PC-9 (cell line): ENCODE results near the gene NXPH2. TPM values are rescaled to one million over a fixed set of nuclear protein-coding genes. Genes with fewer than 3 reads are reported as not detected.

Experiments used
- BruUV-seq: library from RNA; stranded (reverse); fragments of 400-500 nt; replicated peaks from 2 replicates; lab custom pipeline; 2021; lab: Mats Ljungman, UMichigan
- CTCF ChIA-PET: fragments of 300-600 bp; sonication (Branson Sonifier 250); formaldehyde crosslinking; loops from one replicate; lab custom pipeline; 2022; ENCODE audit warnings: antibody characterized with exemption; lab: Charles Lee
- POLR2A ChIA-PET: fragments of 300-600 bp; sonication (Branson Sonifier 250); formaldehyde crosslinking; loops from one replicate; lab custom pipeline; 2022; ENCODE audit warnings: antibody characterized with exemption; ENCODE audit not compliant: unreplicated experiment; lab: Charles Lee
- DNase-seq, 2 experiments: peaks; one replicate each; pipeline versions ENCODE4 v3.0.0 to v3.0.0-alpha.2; 2015 to 2022; ENCODE audit warnings: mixed read lengths in 1 of 2
- H2AFZ ChIP-seq: fragments of 200-600 bp; sonication (generic); 2 replicates; pipeline ENCODE4 v1.8.1; 2017; ENCODE audit warnings: antibody characterized with exemption
- H3F3A ChIP-seq: fragments of 200-600 bp; sonication (generic); 2 replicates; pipeline ENCODE4 v1.8.1; 2017; ENCODE audit warnings: antibody characterized with exemption, mild to moderate bottlenecking, low read depth; ENCODE audit not compliant: insufficient read depth
- H3K27ac ChIP-seq: fragments of 200-600 bp; sonication (generic); 2 replicates; pipeline ENCODE4 v1.6.1; 2016; ENCODE audit warnings: mixed run types
- H3K27me3 ChIP-seq: fragments of 200-600 bp; sonication (generic); 2 replicates; pipeline ENCODE4 v1.6.1; 2016; ENCODE audit warnings: low read depth, mixed run types; ENCODE audit not compliant: insufficient read depth
- H3K36me3 ChIP-seq: fragments of 200-600 bp; sonication (generic); 2 replicates; pipeline ENCODE4 v1.6.1; 2016; ENCODE audit warnings: low read depth, mixed run types
- H3K4me1 ChIP-seq: fragments of 200-600 bp; sonication (generic); replicated peaks from 2 replicates; pipeline ENCODE4 v1.6.1; 2016; ENCODE audit warnings: mixed run types; ENCODE audit not compliant: insufficient read depth
- H3K4me2 ChIP-seq: fragments of 200-600 bp; sonication (generic); 2 replicates; pipeline ENCODE4 v1.6.1; 2017; ENCODE audit warnings: mixed run types
- H3K4me3 ChIP-seq: fragments of 200-600 bp; sonication (generic); 2 replicates; pipeline ENCODE4 v1.6.1; 2016; ENCODE audit warnings: mixed run types
- H3K79me2 ChIP-seq: fragments of 200-600 bp; sonication (generic); 2 replicates; pipeline ENCODE4 v1.6.1; 2017; ENCODE audit warnings: low read depth, mixed run types
- H3K9me2 ChIP-seq: fragments of 200-600 bp; sonication (generic); 2 replicates; pipeline ENCODE4 v1.8.1; 2017; ENCODE audit warnings: mild to moderate bottlenecking; ENCODE audit not compliant: insufficient read depth
- H3K9me3 ChIP-seq: fragments of 200-600 bp; sonication (generic); 2 replicates; pipeline ENCODE4 v1.8.1; 2016; ENCODE audit warnings: low read depth; ENCODE audit not compliant: insufficient read depth
- H4K20me1 ChIP-seq: fragments of 200-600 bp; sonication (generic); 2 replicates; pipeline ENCODE4 v1.8.1; 2017; ENCODE audit not compliant: insufficient read depth
- CTCF ChIP-seq: fragments of 200-600 bp; sonication (generic); conservative IDR thresholded peaks from 2 replicates; pipeline ENCODE4 v1.6.1; 2017; ENCODE audit warnings: mixed run types, antibody characterized with exemption, mild to moderate bottlenecking, moderate library complexity
- EZH2 ChIP-seq: fragments of 200-600 bp; sonication (generic); IDR thresholded peaks from 2 replicates; pipeline ENCODE4 v1.8.0; 2017; ENCODE audit warnings: antibody characterized with exemption, low read depth
- intact Hi-C: fragments of 100-400 bp; cut with micrococcal nuclease; formaldehyde crosslinking; loops from one replicate; pipeline ENCODE4 v1.10.0; 2022; ENCODE audit not compliant: unreplicated experiment
- total RNA-seq: library from RNA; stranded (reverse); gene quantifications from 2 replicates; pipeline ENCODE4 v1.2.3, GENCODE V29; 2021

NXPH2 gene
- total RNA-seq, 1 experiment from 2014 or later = not detected

- H4K20me1 ChIP-seq = no peaks in the 10 kb centered on the region
- no peaks in the 10 kb centered on the region for H3K4me1 ChIP-seq
- H3K27me3 ChIP-seq = no peaks in the 10 kb centered on the region
- H3K36me3 ChIP-seq = no peaks in the 10 kb centered on the region
- ChIA-PET POLR2A (no interaction called here), CTCF (no interaction called here)
- intact Hi-C loops = no loop called here
- no TSS peak for BruUV-seq
- DNase-seq = no peak
- no peak for TF ChIP-seq EZH2
- TF ChIP-seq CTCF = no peak
- H3K4me3 ChIP-seq = no peak overlapping the region
- H2AFZ ChIP-seq = no peak overlapping the region
- no peak overlapping the region for H3K4me2 ChIP-seq
- no peak overlapping the region for H3K27ac ChIP-seq
- H3K79me2 ChIP-seq = no peaks in the 10 kb centered on the region
- no peaks in the 10 kb centered on the region for H3F3A ChIP-seq
- no peaks in the 10 kb centered on the region; the same call in 1 of the 2 replicates for H3K9me2 ChIP-seq
- H3K9me3 ChIP-seq = no peaks in the 10 kb centered on the region
These were observed 13.1 kb downstream of the NXPH2 start for GRCh38 chr2:138767101-138767500.

GRCh38 chr2:138766464-138766863 is 13.7 kb downstream of the NXPH2 start:
- Histone ChIP-seq H3K4me2 (no peak overlapping the region), H3K4me1 (no peaks in the 10 kb centered on the region), H3K27me3 (no peaks in the 10 kb centered on the region), H3K4me3 (no peak overlapping the region), H3K79me2 (no peaks in the 10 kb centered on the region), H3F3A (no peaks in the 10 kb centered on the region), H3K27ac (no peak overlapping the region), H4K20me1 (no peaks in the 10 kb centered on the region), H3K36me3 (no peaks in the 10 kb centered on the region), H2AFZ (no peak overlapping the region), H3K9me3 (no peaks in the 10 kb centered on the region), H3K9me2 (no peaks in the 10 kb centered on the region; the same call in 1 of the 2 replicates)
- TF ChIP-seq CTCF = no peak
- TF ChIP-seq EZH2 = no peak
- CTCF ChIA-PET = no interaction called here
- intact Hi-C loops = no loop called here
- no peak for DNase-seq
- POLR2A ChIA-PET = no interaction called here
- BruUV-seq = no TSS peak

- Histone ChIP-seq H2AFZ (no peak overlapping the region), H3K27me3 (no peaks in the 10 kb centered on the region), H3K9me2 (no peaks in the 10 kb centered on the region; the same call in 1 of the 2 replicates), H3K4me2 (no peak overlapping the region), H3F3A (no peaks in the 10 kb centered on the region), H3K9me3 (no peaks in the 10 kb centered on the region), H3K36me3 (no peaks in the 10 kb centered on the region), H4K20me1 (no peaks in the 10 kb centered on the region), H3K4me1 (no peaks in the 10 kb centered on the region), H3K4me3 (no peak overlapping the region), H3K27ac (no peak overlapping the region), H3K79me2 (no peaks in the 10 kb centered on the region)
- no TSS peak for BruUV-seq
- POLR2A ChIA-PET = no interaction called here
- no peak for DNase-seq
- no peak for TF ChIP-seq CTCF
- intact Hi-C loops = no loop called here
- CTCF ChIA-PET = no interaction called here
These were observed 16.2 kb downstream of the NXPH2 start for GRCh38 chr2:138763971-138764370.
